ENCODE data around the gene PLA2G12B.

Gene PLA2G12B

GRCh38 chr10:72889391-72889831 lies 65.2 kb downstream of the PLA2G12B start:
- DNase-seq, result peak in 1 of 14 donors; percentile 6

DNA sequence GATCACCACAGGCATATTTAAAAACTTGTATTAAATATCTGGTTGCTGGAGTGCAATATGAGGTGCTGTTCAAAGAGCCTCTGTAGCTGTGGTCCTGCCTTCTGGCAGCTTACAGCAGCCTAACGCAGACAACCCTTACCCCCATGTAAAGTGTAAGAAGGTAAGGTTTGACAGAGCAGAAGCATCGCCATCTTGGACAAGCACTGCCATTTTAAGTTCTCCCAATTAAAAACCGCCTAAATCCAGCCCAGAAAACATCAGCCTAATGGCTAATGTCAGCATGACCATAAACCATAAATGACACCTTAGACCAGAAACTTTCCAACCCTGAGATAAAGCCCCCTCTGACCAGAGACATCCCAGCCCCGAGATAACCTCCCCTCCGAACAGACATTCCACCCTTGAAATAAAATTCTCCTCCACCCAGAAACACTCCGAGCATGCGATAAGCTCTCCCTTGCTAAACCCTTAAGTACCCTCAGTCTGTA lies 66.4 kb downstream of the PLA2G12B start:
- no peak for DNase-seq

DNA sequence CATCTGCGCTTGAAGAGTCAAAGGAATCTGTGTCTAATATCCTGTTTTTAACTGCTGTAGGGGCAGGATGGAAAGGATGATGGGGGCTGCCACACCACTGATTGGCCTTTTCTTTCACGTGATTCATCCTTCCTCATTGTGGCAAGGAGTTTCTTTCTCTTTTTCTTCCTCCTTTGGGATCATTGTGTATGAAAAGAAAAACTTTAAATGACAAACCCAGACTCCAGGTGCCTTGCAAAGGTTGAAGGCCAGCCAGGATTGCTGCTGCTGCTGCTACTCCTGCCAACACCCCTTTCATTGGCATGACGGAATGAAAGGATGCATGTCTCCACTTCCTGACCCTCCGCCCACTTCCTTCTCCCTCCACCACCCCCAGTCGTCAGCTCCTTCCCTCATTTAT lies 67.6 kb downstream of the PLA2G12B start:
- peak in 1 of 14 donors; percentile 0 for DNase-seq

DNA sequence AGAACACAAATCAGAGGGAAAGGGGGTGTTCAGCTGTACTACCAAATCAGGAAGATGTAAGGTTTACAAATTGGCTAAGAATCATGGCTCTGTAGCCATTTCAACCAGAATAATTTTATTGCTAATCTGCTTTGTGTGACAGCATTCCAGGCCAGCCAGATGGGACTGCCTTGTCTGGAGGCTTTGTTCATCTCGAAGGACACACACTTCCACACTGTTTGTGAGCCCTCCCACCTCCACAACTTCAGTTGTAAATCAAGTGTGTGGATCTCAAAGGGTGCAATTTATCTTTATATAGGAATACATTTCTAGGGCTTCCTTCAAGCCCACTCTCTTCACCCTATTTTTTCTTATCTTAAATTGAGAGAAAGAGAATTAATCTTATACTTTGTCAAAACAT lies 68.0 kb downstream of the PLA2G12B start:
- DNase-seq, result peak in 1 of 14 donors; percentile 16

DNA sequence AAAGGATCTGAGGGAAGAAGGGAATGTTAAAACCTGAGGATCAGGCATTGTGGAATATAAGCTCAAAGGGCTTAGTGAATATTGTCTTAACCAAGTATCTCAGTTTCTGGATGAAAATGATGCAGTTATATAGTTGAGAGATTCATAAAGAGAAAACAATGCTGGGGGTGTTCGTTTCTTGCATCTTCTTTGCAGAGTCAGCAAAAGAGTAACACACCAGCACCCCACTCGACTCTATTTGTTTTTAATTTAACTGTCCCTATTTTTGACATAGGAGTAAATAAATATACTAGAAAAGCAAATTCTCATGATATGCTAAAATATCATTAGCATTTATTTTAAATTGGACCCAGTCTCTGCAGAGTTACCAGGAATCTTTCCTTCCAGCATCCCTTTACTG lies 68.7 kb downstream of the PLA2G12B start:
- no peak for DNase-seq

Data from C1 segment of cervical spinal cord (tissue), 14 donors.